Hepatocyte (in vitro differentiated cells): ENCODE measurements around the gene ACHE.

Experiments
- CTCF ChIP-seq: fragments of 200-600 bp; sonication (generic); IDR thresholded peaks from 2 replicates; pipeline ENCODE4 v1.5.1; 2016; ENCODE audit warnings: antibody characterized with exemption, mild to moderate bottlenecking; ENCODE audit not compliant: poor library complexity
- EZH2 ChIP-seq: fragments of 200-600 bp; sonication (generic); IDR thresholded peaks from 2 replicates; pipeline ENCODE4 v1.6.1; 2016; ENCODE audit warnings: antibody characterized with exemption, mild to moderate bottlenecking, borderline replicate concordance
- EZH2phosphoT487 ChIP-seq: fragments of 200-600 bp; sonication (generic); IDR thresholded peaks from one replicate; pipeline ENCODE4 v1.6.1; 2018; ENCODE audit warnings: antibody characterized with exemption, mild to moderate bottlenecking, low read depth, moderate library complexity; ENCODE audit not compliant: unreplicated experiment, severe bottlenecking

GRCh38 chr7:100944138-100944537 lies 48.5 kb upstream of the ACHE start:
- TF ChIP-seq CTCF (no peak), EZH2phosphoT487 (no peak), EZH2 (no peak)
